A549 (cell line): Measurements from ENCODE around the gene MBNL2. TPM values are rescaled to one million over a fixed set of nuclear protein-coding genes. Genes with fewer than 3 reads are reported as not detected.

Source experiments
- ATAC-seq, 2 experiments: fragments of 200-7000 bp in 1 of 2; fragments of >200 bp in 1 of 2; cut with Nextera tagmentation in 1 of 2; cut with Tn5 transposase in 1 of 2; 3 replicates each; pipeline versions ENCODE4 v1.8.0 to v1.9.1; 2018 to 2020; ENCODE audit warnings: mild to moderate bottlenecking in 1 of 2, moderate library complexity in 1 of 2
- CTCF ChIA-PET: fragments of 300-600 bp; sonication (Branson Sonifier 250); formaldehyde crosslinking; extraction: SDS; loops from one replicate; lab custom pipeline; 2021; ENCODE audit warnings: antibody characterized with exemption, inconsistent platforms; lab: Yijun Ruan, JAX
- POLR2A ChIA-PET: fragments of 350-600 bp; formaldehyde crosslinking; extraction: SDS; loops from one replicate; lab custom pipeline; 2021; ENCODE audit warnings: antibody characterized with exemption, inconsistent platforms; lab: Yijun Ruan, JAX
- DNase-seq, 2 experiments: peaks; one replicate each; pipeline versions ENCODE4 v3.0.0 to v3.0.0-alpha.2; 2011 to 2016; ENCODE audit warnings: low read depth in 1 of 2, low spot score in 1 of 2
- FAIRE-seq: peaks from 2 replicates; lab custom pipeline; 2011; peaks lifted over from hg19 to GRCh38; lab: Jason Lieb, UNC
- H3K27ac ChIP-seq, 2 experiments: fragments of >200 bp; sonication (Bioruptor Twin); formaldehyde crosslinking; 3 replicates each; pipeline ENCODE4 v1.5.1; 2016 to 2017
- H3K4me1 ChIP-seq: fragments of >200 bp; sonication (Bioruptor Twin); formaldehyde crosslinking; 3 replicates; pipeline ENCODE4 v1.6.1; 2016
- H3K4me2 ChIP-seq: fragments of >200 bp; sonication (Bioruptor Twin); formaldehyde crosslinking; 3 replicates; pipeline ENCODE4 v1.6.1; 2016
- H3K4me3 ChIP-seq: fragments of >200 bp; sonication (Bioruptor Twin); formaldehyde crosslinking; 3 replicates; pipeline ENCODE4 v1.5.1; 2016
- H3K9me3 ChIP-seq: fragments of >200 bp; sonication (Bioruptor Twin); formaldehyde crosslinking; 3 replicates; pipeline ENCODE4 v1.6.1; 2016
- BCL3 ChIP-seq: fragments of >200 bp; sonication (Bioruptor Twin); formaldehyde crosslinking; IDR thresholded peaks from 3 replicates; pipeline ENCODE4 v1.6.1; 2016
- CBX2 ChIP-seq: fragments of 200-600 bp; sonication (generic); IDR thresholded peaks from 2 replicates; pipeline ENCODE4 v1.6.1; 2016; ENCODE audit warnings: low read depth, mild to moderate bottlenecking, borderline replicate concordance
- CEBPB ChIP-seq, 2 experiments: fragments of >200 bp in 1 of 2; sonication (Bioruptor Twin) in 1 of 2; formaldehyde crosslinking in 1 of 2; IDR thresholded peaks; 2 replicates each; pipeline ENCODE4 v1.6.1; 2012 to 2016
- EHMT2 ChIP-seq: fragments of 200-600 bp; sonication (generic); IDR thresholded peaks from 2 replicates; pipeline ENCODE4 v1.6.1; 2016; ENCODE audit warnings: antibody characterized with exemption, low read depth, mild to moderate bottlenecking, moderate library complexity
- ESRRA ChIP-seq: fragments of 150-350 bp; IDR thresholded peaks from 2 replicates; pipeline ENCODE4 v1.6.1; 2014; ENCODE audit warnings: mild to moderate bottlenecking, low read length, borderline replicate concordance
- FOXS1 ChIP-seq: fragments of 250-450 bp; sonication (Bioruptor Pico); IDR thresholded peaks from 2 replicates; pipeline ENCODE4 v1.5.0; 2020; ENCODE audit warnings: mild to moderate bottlenecking, moderate library complexity
- JUNB ChIP-seq: fragments of >200 bp; sonication (Bioruptor Twin); formaldehyde crosslinking; IDR thresholded peaks from 2 replicates; pipeline ENCODE4 v1.6.1; 2016
- KDM5A ChIP-seq: fragments of 200-600 bp; sonication (generic); IDR thresholded peaks from 2 replicates; pipeline ENCODE4 v1.6.1; 2016; ENCODE audit warnings: antibody characterized with exemption, mild to moderate bottlenecking
- NFE2L2 ChIP-seq: fragments of 150-350 bp; conservative IDR thresholded peaks from 2 replicates; pipeline ENCODE4 v1.6.1; 2014; ENCODE audit warnings: low read length
- NR3C1 ChIP-seq: fragments of >200 bp; sonication (Bioruptor Twin); formaldehyde crosslinking; IDR thresholded peaks from 3 replicates; pipeline ENCODE4 v1.6.1; 2017
- RFX5 ChIP-seq: fragments of 450-650 bp; IDR thresholded peaks from 2 replicates; pipeline ENCODE4 v1.7.1; 2014; ENCODE audit warnings: antibody characterized with exemption, mild to moderate bottlenecking, moderate library complexity
- SMC3 ChIP-seq: fragments of >200 bp; sonication (Bioruptor Twin); formaldehyde crosslinking; IDR thresholded peaks from 3 replicates; pipeline ENCODE4 v1.6.1; 2018; ENCODE audit warnings: inconsistent platforms
- ZSCAN20 ChIP-seq: fragments of 250-450 bp; sonication (Bioruptor Pico); IDR thresholded peaks from 2 replicates; pipeline ENCODE4 v1.8.0; 2022; ENCODE audit warnings: mild to moderate bottlenecking, moderate library complexity
- WGBS: methylation state at CpG from one replicate; pipeline ENCODE4 v1.1.6; 2017; ENCODE audit errors: missing lambda C conversion rate; 5-methylcytosine and 5-hydroxymethylcytosine counted together
- polyA plus RNA-seq, 4 experiments: library from polyadenylated mRNA; depleted of rRNA in 3 of 4; stranded (reverse); fragments of >200 nt; fragmentation: RNase III in 1 of 4; extraction: RNeasy Plus Mini Kit Qiagen cat#74134 plus additional on column Dnase treatment in 1 of 4; gene quantifications; 2 replicates in 3 of 4; 3 replicates in 1 of 4; pipeline ENCODE4 v1.2.3, GENCODE V29; 2011 to 2017
- TF ChIP-seq, protein P1 (sequence below): IDR thresholded peaks from 2 replicates; pipeline ENCODE4 v1.6.1; 2012
- TF ChIP-seq, protein P2 (sequence below): fragments of >200 bp; sonication (Bioruptor Twin); formaldehyde crosslinking; IDR thresholded peaks from 3 replicates; pipeline ENCODE4 v1.5.1; 2016
- TF ChIP-seq, protein P3 (sequence below): fragments of 250-450 bp; sonication (Bioruptor Pico); IDR thresholded peaks from 2 replicates; pipeline ENCODE4 v1.5.0; 2021; ENCODE audit warnings: mild to moderate bottlenecking, moderate library complexity, borderline replicate concordance
- TF ChIP-seq, protein P4 (sequence below): IDR thresholded peaks from 2 replicates; pipeline ENCODE4 v1.6.1; 2012; ENCODE audit warnings: low read depth, borderline replicate concordance
- TF ChIP-seq, protein P5 (sequence below): fragments of 250-450 bp; sonication (Bioruptor Pico); IDR thresholded peaks from 2 replicates; pipeline ENCODE4 v1.5.0; 2020; ENCODE audit warnings: low read depth, mild to moderate bottlenecking, moderate library complexity

Gene MBNL2
- polyA plus RNA-seq, 2 of the 4 experiments (the other 2 are of a cell fraction), result 18.7 to 20.6 TPM

DNA sequence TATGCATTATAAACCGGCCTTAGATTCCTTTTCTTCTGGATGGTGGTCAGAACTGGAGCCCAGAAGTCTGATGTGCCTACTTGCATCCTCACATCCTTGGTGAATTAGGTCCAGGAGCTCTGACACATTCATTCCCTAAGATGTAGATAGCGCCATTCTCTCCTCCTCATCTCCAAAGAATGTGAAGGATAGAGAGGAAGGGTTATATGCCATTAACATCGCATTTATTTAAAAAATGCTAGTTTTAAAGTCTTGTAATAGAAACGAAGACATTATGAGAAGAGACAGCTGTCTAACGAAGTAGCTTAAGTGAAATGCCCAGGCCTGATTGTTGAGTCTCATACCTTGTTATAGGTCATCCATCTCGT, 9.7 kb downstream of the MBNL2 start:
- POLR2A ChIA-PET, result no interaction called here
- ATAC-seq, result no peak

GRCh38 chr13:97233499-97233898, 11.4 kb downstream of the MBNL2 start:
- no peak overlapping the region for H3K4me2 ChIP-seq
- peaks cover 44% of the 10 kb centered on the region for H3K4me1 ChIP-seq
- POLR2A ChIA-PET, result no interaction called here
- H3K4me3 ChIP-seq, result no peak overlapping the region
- ATAC-seq, result no peak
- H3K9me3 ChIP-seq, result no peaks in the 10 kb centered on the region
- H3K27ac ChIP-seq, result no peak overlapping the region
- CTCF ChIA-PET, result no interaction called here
- no peak for DNase-seq
- WGBS, result 100% methylated on average over 1 of the region's 1 CpG
- FAIRE-seq, result no peak
- TF ChIP-seq EHMT2 (no peak), NR3C1 (no peak), ZSCAN20 (CRISPR knock-in tag) (no peak), SMC3 (no peak), RFX5 (no peak), BCL3 (no peak), JUNB (no peak)
- TF ChIP-seq, protein P1, sequence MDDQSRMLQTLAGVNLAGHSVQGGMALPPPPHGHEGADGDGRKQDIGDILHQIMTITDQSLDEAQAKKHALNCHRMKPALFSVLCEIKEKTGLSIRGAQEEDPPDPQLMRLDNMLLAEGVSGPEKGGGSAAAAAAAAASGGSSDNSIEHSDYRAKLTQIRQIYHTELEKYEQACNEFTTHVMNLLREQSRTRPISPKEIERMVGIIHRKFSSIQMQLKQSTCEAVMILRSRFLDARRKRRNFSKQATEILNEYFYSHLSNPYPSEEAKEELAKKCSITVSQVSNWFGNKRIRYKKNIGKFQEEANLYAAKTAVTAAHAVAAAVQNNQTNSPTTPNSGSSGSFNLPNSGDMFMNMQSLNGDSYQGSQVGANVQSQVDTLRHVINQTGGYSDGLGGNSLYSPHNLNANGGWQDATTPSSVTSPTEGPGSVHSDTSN, result no peak
- TF ChIP-seq, protein P2, sequence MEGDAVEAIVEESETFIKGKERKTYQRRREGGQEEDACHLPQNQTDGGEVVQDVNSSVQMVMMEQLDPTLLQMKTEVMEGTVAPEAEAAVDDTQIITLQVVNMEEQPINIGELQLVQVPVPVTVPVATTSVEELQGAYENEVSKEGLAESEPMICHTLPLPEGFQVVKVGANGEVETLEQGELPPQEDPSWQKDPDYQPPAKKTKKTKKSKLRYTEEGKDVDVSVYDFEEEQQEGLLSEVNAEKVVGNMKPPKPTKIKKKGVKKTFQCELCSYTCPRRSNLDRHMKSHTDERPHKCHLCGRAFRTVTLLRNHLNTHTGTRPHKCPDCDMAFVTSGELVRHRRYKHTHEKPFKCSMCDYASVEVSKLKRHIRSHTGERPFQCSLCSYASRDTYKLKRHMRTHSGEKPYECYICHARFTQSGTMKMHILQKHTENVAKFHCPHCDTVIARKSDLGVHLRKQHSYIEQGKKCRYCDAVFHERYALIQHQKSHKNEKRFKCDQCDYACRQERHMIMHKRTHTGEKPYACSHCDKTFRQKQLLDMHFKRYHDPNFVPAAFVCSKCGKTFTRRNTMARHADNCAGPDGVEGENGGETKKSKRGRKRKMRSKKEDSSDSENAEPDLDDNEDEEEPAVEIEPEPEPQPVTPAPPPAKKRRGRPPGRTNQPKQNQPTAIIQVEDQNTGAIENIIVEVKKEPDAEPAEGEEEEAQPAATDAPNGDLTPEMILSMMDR, result no peak

More for the DNA sequence above, 9.7 kb downstream of the MBNL2 start:
- FAIRE-seq, result no peak
- Histone ChIP-seq H3K4me1 (peaks cover 33% of the 10 kb centered on the region; the same call in 2 of the 3 replicates), H3K9me3 (no peaks in the 10 kb centered on the region), H3K4me2 (no peak overlapping the region), H3K27ac (no peak overlapping the region), H3K4me3 (no peak overlapping the region)
- CTCF ChIA-PET, result interaction anchor here (1.0 to 1.9 kb wide), 6 partner anchors 8 to 128 kb away, joined by 3 to 6 read pairs (median 4); no protein-coding TSS in a partner anchor
- 79% methylated on average over 6 of the region's 6 CpGs for WGBS
- TF ChIP-seq NFE2L2 (no peak), CEBPB (IDR thresholded peaks at IDR 0.05) (no peak), FOXS1 (CRISPR knock-in tag) (no peak), KDM5A (no peak), ESRRA (no peak), CBX2 (no peak)
- TF ChIP-seq, protein P3, sequence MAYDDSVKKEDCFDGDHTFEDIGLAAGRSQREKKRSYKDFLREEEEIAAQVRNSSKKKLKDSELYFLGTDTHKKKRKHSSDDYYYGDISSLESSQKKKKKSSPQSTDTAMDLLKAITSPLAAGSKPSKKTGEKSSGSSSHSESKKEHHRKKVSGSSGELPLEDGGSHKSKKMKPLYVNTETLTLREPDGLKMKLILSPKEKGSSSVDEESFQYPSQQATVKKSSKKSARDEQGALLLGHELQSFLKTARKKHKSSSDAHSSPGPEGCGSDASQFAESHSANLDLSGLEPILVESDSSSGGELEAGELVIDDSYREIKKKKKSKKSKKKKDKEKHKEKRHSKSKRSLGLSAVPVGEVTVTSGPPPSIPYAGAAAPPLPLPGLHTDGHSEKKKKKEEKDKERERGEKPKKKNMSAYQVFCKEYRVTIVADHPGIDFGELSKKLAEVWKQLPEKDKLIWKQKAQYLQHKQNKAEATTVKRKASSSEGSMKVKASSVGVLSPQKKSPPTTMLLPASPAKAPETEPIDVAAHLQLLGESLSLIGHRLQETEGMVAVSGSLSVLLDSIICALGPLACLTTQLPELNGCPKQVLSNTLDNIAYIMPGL (CRISPR knock-in tag), result no peak
- TF ChIP-seq, protein P4, sequence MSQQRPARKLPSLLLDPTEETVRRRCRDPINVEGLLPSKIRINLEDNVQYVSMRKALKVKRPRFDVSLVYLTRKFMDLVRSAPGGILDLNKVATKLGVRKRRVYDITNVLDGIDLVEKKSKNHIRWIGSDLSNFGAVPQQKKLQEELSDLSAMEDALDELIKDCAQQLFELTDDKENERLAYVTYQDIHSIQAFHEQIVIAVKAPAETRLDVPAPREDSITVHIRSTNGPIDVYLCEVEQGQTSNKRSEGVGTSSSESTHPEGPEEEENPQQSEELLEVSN, result no peak
- TF ChIP-seq, protein P5, sequence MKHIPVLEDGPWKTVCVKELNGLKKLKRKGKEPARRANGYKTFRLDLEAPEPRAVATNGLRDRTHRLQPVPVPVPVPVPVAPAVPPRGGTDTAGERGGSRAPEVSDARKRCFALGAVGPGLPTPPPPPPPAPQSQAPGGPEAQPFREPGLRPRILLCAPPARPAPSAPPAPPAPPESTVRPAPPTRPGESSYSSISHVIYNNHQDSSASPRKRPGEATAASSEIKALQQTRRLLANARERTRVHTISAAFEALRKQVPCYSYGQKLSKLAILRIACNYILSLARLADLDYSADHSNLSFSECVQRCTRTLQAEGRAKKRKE (CRISPR knock-in tag), result no peak
- DNase-seq, result no peak
